ENCODE results near the gene AFMID.

Gene AFMID

DNA sequence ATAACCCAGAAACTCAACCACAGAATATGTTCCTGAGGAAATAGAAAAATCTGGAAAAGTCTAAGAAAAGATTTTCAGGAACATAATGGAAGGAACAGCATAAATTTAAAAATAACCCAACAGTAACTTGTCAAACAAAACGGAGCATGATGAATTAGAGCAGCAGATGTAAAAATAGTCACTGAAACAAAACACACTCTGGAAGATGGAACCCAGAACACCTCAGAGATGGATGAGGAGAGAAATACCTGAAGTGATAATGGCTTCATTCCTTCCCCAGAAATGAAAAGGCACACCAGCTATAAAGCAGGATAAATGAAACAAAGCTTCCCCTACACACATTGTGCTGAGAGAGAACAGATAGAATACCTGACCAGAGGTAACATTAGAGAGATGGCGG, 6.7 kb upstream of the AFMID start:
- no peak for DNase-seq

DNA sequence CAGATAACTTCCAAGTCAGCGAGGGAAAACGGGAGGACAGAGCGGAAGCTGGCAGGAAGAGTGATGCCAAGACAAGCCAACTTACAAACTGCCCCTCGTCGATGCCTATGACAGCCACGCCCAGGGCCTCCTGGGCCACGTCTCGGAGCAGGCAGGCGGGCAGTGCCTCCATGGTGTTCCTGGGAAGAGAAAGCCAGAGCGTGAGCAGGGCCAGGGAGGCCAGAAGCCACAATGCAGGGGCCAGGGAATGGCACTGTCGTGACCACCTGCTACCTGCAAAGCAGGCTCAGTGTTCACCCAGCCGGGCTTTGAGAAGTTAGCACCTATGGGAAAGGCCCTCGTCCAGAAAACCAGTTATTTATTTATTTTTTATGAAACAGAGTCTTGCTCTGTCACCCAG, 4.7 kb upstream of the AFMID start:
- no peak for DNase-seq

DNA sequence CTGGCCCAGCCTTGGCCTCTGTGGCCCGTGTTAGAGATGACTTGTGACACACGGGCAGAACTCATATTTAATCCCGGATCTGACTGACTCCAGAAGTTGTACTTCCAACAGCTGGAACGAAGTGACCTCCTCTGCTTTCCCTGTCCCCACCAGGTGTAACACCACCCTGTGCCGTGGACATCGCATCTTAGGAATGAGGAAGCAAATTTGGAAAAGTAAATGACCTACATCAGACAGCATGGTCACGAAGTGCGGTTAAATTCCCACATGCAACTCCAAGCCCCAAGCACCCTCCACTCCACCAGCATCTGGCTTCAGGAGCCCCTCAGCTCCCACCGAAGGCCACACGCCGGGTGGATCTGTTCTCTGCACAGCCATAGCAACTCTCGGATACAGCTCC, 3.2 kb upstream of the AFMID start:
- no peak for DNase-seq

DNA sequence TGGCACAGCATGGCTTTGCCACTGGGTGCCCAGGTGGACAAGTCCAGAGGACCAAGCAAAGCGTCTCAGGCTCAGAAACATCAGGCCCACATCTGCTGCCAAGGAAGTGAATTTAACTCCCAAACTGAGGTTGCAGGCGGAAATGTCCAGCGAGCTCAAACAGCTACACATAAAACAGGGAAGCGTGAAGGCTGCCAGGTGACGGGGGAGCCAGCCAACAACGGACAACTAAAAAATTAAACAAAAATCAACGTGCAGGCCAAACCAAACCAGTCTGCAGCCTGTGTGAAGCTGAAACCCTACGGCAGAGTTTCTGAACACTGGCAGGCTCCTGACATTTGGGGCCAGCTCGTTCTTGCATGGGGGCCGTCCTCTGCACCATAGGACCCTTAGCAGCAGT, 2.8 kb upstream of the AFMID start:
- DNase-seq: no peak

DNA sequence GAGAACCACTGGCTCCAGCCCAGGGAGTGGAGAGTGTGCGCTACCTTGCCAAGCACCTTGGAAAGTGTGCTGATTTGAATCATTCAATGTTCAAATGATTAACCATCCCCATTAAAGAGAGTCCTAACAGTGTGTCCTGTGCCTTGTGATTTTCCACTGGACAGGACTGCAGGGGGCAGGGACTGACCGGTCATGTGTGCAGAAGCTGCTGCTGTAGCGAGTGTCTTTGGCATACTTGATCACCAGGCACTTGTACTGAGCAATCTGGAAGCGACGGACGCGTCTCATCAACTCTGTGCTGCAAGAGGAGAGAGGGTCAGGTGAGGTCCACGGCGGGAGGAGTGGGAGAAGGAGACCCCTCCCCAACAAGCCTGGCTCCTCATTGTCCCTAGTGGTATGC, 2.3 kb upstream of the AFMID start:
- no peak for DNase-seq

DNA sequence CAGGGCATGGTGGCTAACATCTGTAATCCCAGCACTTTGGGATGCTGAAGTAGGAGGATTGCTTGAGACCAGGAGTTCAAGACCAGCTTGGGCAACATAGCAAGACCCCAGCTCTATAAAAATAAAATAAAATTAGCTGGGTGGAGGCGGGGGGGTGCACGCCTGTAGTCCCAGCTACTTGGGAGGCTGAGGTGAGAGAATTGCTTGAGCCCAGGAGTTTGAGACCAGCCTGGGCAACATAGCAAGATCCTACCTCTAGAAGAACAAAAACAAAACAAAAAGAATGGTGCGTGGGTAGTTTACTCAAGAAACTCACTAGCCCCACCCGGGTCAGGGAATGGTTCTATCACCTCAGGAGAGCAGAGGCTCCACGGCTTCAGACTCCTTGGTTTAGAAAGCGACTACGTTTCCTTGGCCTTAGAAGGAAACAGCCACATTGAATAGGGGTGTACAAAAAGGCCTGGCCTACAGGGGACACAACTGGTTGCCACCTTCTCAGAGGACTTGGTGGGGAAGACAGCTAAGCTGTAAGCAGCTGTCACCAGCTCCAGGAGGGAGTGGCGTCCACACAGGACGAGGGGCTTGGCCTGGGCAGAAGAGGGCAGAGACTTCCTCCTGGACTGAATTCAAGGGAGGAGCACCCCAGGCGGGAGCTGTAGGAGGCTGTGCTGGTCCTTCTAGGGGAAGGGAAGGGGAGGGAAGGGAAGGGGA, 1.0 kb upstream of the AFMID start:
- peak; percentile 42 for DNase-seq

DNA sequence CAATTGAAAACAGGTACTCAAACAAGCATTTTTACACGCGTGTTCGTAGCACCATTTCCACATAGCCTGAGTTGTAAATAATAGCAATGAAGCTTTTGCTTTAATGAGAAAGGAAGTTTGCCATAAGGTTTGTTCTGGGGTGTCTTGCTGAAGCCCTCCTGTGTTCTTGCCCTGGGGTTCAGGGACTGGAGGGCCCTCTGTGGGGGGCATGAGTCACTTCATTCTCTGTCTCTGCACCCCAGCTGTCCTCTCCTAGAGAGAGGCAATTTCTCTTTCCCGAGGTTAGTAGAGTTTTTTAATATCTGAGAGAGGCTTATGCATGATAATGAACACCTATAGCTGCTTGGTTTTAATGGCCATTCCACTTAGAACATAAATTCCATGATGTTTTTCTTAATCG, 9.6 kb downstream of the AFMID start:
- no peak for DNase-seq

DNA sequence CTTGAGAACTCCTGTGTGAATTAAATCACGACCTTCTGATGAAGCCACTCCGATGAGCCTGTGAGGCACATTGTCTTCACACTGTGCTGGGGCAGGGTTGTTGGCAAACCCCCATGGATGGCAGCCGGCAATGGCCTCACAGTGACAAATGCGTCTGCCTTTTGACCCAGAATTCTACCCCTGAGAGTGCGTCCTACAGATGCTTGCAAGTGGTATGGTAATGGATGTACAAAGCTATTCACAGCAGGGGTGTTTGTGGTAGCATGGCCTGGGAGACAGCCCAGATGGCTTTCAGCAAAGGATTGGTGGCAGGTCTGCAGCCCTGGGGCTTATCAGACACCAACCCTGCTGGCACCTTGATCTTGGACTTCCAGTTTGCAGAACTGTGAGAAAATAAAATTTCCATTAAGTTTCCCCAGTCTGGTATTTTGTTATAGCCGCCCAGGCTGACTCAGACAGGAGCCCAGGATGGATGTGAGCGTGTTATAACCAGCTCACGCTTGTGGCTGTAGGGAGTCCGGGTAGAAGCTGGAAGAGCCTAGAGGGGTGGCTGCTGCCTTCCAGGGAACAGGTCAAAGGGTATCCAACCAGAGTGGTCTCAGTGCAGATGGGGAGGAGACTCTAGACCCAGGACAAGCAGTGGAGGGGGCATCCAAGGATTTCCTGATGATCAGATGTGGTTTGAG, 10.1 kb downstream of the AFMID start:
- DNase-seq: no peak

DNA sequence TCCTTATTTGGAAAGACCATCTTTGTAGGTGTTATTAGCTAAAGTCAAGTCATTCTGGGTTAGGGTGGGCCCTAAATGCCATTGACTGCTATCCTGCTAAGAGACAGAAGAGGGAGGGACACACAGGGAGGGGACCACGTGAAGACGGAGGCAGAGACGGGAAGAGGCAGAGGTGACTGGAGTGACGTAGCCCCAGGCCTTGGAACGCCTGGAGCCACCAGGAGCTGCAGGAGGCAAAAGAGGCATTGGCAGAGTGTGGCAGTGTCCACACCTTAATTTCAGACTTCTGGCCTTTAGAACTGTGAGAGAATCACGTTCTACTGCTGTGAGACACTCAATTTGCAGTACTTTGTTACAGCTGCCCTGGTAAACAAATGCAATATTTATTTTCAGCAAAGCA, 13.3 kb downstream of the AFMID start:
- DNase-seq: no peak

DNA sequence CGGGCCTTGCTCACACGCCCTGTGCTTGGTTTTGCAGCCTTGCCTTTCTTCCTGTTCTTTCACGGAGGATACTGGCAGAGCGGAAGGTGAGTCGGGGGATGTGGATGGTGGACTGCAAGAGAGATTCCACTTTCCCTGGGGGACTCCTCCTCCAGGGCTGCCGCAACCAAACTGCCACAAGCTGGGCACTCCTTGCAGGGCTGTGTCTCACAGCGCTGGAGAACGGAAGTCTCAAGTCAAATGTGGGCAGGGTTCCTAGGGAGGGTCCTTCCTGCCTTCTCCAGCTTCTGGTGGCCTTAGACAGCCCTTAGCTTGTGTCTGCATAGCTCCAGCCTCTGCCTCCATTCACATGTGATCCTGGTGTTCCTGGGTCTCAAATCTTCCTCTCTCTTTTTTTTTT, 15.5 kb downstream of the AFMID start:
- no peak for DNase-seq

DNA sequence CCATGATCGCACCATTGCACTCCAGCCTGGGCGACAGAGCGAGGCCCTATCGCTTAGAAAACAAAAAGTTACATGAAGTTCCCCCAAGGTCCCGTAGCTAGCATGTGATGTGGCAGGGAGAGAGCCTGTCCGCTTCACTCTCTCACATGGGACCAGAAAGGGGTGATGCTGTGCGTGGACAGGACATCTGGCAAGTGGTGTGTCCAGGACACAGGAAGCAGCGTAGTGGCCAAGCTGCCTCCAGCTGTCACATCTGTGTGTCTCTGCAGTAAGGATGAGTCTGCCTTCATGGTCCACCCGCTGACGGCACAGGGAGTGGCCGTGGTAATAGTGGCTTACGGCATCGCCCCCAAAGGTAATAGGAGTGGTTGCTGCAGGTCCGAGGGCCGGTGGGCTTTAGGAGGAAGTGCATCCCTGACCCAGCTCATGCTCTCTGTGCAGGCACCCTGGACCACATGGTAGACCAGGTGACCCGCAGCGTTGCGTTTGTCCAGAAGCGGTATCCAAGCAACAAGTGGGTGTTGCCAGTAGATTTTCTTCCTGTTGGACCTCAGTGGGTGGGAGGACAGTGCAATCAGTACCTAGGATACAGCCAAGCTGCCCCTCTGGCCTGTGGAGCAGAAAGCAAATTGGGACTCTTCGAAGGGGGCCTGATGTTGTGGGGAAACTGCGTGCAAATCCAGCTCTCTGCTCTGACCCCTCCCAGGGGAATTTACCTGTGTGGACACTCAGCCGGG, 17.4 kb downstream of the AFMID start:
- no peak for DNase-seq

DNA sequence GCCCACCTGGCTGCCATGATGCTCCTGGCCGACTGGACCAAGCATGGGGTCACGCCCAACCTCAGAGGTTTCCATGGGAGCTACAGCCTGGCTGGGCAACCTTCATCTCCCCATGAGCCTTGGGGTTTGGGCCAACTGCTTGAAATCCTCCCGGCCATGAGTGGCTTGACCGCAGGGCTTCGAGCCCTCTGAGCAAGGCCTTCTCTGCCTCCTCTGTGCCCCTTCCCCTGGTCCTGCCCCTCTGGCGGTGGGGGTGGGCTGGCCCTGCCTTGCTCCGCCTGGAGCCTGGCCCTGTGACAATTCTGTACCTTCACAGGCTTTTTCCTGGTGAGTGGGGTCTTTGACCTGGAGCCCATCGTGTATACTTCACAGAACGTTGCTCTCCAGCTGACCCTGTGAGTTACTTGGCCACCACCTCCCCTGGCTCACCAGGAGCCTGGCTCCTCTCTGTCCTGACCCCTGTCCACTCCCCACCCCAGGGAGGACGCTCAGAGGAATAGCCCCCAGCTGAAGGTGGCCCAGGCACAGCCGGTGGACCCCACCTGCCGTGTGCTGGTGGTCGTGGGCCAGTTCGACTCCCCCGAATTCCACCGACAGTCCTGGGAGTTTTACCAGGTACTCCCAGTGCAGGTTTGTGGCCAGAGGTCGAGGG, 18.1 kb downstream of the AFMID start:
- DNase-seq: no peak

DNA sequence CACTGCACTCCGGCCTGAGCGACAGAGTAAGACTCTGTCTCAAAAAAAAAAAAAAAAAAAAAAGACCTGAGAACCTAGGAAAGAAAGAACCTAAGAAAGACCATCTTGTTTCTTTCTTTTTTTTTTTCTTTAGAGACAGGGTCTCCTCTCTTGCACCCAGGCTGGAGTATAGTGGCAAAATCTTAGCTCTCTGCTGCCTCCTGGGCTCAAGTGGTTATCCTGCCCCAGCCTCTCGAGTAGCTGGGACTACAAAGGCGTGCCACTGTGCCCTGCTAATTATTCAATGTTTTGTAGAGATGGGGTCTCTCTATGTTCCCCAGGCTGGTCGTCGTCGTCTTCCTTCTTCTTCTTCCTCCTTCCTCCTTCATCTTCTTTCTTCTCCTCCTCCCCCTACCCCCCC, 19.1 kb downstream of the AFMID start:
- DNase-seq: no peak

DNA sequence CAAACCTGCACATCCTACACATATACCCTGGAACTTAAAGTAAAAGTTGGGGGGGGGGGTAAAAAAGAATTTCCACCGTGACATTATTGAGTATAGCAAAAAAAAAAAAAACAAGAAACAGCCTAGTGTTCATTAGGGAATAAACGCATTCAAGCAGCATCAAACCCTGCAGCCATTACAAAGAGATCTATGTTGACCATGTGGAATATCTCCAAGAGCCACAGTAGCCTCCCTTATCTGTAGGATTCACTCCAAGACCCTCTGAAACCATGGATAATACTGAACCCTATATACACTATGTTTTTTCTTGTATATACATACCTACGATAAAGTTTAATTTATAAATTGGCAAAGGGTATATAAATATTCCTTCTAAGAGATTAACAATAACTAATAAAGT, 21.3 kb downstream of the AFMID start:
- DNase-seq: no peak

DNA sequence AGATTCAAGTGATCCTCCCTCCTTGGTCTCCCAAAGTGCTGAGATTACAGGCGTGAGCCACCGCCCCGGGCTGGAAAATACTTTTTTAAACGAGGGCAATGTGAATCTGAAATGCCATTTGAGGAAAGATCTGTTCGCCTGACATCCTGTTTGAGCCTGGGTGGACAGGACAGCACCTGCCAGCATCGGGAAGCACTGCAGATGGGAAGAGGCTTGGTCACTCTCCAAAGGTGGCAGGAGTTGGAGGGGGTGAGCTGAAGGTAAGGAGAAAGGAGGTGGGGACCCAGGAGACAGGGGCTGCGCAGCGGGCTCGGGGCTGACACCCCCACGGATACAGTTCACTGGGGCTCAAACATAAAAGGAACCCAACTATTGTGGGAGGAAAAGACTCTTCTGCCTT, 22.9 kb downstream of the AFMID start:
- no peak for DNase-seq

DNA sequence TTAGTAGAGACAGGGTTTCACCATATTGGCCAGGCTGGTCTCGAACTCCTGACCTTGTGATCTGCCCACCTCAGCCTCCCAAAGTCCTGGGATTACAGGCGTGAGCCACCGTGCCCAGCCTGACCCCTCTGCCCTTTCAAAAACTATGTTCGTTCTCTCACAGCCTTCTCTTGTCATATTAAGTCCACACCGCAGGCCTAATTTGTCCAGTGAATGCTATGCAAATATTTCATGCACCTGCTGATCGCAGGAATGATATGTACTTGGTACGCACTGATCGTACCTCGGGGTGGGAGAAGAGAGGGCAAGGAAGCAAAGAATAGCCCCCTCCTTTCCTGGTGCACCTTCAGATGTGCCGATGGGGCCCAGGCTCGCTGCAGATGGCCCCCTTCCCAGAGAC, 23.9 kb downstream of the AFMID start:
- no peak for DNase-seq

DNA sequence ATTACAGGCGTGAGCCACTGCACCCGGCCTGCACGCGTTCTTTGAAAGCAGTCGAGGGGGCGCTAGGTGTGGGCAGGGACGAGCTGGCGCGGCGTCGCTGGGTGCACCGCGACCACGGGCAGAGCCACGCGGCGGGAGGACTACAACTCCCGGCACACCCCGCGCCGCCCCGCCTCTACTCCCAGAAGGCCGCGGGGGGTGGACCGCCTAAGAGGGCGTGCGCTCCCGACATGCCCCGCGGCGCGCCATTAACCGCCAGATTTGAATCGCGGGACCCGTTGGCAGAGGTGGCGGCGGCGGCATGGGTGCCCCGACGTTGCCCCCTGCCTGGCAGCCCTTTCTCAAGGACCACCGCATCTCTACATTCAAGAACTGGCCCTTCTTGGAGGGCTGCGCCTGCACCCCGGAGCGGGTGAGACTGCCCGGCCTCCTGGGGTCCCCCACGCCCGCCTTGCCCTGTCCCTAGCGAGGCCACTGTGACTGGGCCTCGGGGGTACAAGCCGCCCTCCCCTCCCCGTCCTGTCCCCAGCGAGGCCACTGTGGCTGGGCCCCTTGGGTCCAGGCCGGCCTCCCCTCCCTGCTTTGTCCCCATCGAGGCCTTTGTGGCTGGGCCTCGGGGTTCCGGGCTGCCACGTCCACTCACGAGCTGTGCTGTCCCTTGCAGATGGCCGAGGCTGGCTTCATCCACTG, 27.0 kb downstream of the AFMID start, which contains the start of gene BIRC5:
BIRC5 (plus strand) TSS at position 238 of the 690 bp plus-strand sequence; CDS start at position 302, 64 bp downstream.
- peak; percentile 90 for DNase-seq

DNA sequence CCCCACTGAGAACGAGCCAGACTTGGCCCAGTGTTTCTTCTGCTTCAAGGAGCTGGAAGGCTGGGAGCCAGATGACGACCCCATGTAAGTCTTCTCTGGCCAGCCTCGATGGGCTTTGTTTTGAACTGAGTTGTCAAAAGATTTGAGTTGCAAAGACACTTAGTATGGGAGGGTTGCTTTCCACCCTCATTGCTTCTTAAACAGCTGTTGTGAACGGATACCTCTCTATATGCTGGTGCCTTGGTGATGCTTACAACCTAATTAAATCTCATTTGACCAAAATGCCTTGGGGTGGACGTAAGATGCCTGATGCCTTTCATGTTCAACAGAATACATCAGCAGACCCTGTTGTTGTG, 27.5 kb downstream of the AFMID start:
- DNase-seq: no peak

DNA sequence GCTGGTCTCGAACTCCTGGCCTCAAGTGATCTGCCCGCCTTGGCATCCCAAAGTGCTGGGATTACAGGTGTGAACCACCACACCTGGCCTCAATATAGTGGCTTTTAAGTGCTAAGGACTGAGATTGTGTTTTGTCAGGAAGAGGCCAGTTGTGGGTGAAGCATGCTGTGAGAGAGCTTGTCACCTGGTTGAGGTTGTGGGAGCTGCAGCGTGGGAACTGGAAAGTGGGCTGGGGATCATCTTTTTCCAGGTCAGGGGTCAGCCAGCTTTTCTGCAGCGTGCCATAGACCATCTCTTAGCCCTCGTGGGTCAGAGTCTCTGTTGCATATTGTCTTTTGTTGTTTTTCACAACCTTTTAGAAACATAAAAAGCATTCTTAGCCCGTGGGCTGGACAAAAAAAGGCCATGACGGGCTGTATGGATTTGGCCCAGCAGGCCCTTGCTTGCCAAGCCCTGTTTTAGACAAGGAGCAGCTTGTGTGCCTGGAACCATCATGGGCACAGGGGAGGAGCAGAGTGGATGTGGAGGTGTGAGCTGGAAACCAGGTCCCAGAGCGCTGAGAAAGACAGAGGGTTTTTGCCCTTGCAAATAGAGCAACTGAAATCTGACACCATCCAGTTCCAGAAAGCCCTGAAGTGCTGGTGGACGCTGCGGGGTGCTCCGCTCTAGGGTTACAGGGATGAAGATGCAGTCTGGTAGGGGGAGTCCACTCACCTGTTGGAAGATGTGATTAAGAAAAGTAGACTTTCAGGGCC, 32.4 kb downstream of the AFMID start:
- DNase-seq: no peak

DNA sequence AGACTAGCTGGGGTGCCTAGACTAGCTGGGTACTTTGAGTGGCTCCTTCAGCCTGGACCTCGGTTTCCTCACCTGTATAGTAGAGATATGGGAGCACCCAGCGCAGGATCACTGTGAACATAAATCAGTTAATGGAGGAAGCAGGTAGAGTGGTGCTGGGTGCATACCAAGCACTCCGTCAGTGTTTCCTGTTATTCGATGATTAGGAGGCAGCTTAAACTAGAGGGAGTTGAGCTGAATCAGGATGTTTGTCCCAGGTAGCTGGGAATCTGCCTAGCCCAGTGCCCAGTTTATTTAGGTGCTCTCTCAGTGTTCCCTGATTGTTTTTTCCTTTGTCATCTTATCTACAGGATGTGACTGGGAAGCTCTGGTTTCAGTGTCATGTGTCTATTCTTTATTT, 35.9 kb downstream of the AFMID start:
- DNase-seq: no peak

DNA sequence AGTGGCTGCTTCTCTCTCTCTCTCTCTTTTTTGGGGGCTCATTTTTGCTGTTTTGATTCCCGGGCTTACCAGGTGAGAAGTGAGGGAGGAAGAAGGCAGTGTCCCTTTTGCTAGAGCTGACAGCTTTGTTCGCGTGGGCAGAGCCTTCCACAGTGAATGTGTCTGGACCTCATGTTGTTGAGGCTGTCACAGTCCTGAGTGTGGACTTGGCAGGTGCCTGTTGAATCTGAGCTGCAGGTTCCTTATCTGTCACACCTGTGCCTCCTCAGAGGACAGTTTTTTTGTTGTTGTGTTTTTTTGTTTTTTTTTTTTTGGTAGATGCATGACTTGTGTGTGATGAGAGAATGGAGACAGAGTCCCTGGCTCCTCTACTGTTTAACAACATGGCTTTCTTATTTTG, 36.6 kb downstream of the AFMID start:
- DNase-seq: no peak
